Measurements from ENCODE around the gene HNRNPA3.

DNA sequence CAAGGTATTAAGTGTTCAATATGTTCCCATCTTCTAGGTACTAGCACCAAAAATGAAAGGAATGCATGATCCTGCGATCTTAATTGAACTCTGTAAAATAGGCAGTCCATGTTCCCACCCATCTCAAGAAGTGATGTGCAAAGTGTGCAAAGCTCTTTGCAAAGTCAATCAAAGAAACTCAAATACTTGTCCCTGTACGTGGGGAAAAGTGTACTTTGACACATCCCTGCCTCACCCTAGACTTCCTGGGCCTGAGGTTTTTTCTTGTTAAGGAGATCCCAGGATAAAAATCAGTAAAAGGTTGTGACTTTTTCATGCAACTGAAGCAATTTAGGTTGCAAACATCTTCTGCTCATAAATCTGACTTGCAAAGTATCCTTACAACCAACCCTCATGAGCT lies 25.3 kb downstream of the HNRNPA3 start:
- TF ChIP-seq, protein P1, sequence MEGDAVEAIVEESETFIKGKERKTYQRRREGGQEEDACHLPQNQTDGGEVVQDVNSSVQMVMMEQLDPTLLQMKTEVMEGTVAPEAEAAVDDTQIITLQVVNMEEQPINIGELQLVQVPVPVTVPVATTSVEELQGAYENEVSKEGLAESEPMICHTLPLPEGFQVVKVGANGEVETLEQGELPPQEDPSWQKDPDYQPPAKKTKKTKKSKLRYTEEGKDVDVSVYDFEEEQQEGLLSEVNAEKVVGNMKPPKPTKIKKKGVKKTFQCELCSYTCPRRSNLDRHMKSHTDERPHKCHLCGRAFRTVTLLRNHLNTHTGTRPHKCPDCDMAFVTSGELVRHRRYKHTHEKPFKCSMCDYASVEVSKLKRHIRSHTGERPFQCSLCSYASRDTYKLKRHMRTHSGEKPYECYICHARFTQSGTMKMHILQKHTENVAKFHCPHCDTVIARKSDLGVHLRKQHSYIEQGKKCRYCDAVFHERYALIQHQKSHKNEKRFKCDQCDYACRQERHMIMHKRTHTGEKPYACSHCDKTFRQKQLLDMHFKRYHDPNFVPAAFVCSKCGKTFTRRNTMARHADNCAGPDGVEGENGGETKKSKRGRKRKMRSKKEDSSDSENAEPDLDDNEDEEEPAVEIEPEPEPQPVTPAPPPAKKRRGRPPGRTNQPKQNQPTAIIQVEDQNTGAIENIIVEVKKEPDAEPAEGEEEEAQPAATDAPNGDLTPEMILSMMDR (IDR thresholded peaks at IDR 0.05; ENCODE audit: low read depth, low read length, poor library complexity, severe bottlenecking), result no peak
- TF ChIP-seq EZH2phosphoT487 (IDR thresholded peaks at IDR 0.05; ENCODE audit: borderline replicate concordance, low read length), result no peak
